Adipocyte (in vitro differentiated cells): ENCODE data around the gene AFF3.

Experiments used
- DNase-seq: peaks from one replicate; pipeline ENCODE4 v3.0.0-alpha.2; 2015; ENCODE audit warnings: low read depth
- H3K27me3 ChIP-seq: replicated peaks from 2 replicates; pipeline ENCODE4 v1.7.0; 2013; ENCODE audit warnings: mild to moderate bottlenecking, low read length, moderate library complexity; ENCODE audit not compliant: control insufficient read depth, insufficient read depth
- H3K36me3 ChIP-seq: 2 replicates; pipeline ENCODE4 v1.7.0; 2013; ENCODE audit warnings: low read length, mild to moderate bottlenecking, moderate library complexity; ENCODE audit not compliant: control insufficient read depth, insufficient read depth, severe bottlenecking
- H3K4me1 ChIP-seq: 2 replicates; pipeline ENCODE4 v1.7.0; 2013; ENCODE audit warnings: mild to moderate bottlenecking, low read length, moderate library complexity; ENCODE audit not compliant: control insufficient read depth, insufficient read depth
- H3K4me3 ChIP-seq: 2 replicates; pipeline ENCODE4 v1.7.0; 2013; ENCODE audit warnings: mild to moderate bottlenecking, low read length, moderate library complexity
- H3K9ac ChIP-seq: 2 replicates; pipeline ENCODE4 v1.7.0; 2013; ENCODE audit warnings: mild to moderate bottlenecking, low read length, moderate library complexity
- H3K9me3 ChIP-seq: 2 replicates; pipeline ENCODE4 v1.7.0; 2013; ENCODE audit warnings: mild to moderate bottlenecking, low read length, moderate library complexity; ENCODE audit not compliant: control insufficient read depth

The AFF3 gene

GRCh38 chr2:99827296-99827999 lies 314.9 kb downstream of the AFF3 start:
- DNase-seq = no peak
- no peak overlapping the region for H3K9ac ChIP-seq
- H3K4me1 ChIP-seq = no peaks in the 10 kb centered on the region
- H3K27me3 ChIP-seq = peaks cover 16% of the 10 kb centered on the region
- H3K36me3 ChIP-seq = no peaks in the 10 kb centered on the region
- no peaks in the 10 kb centered on the region for H3K9me3 ChIP-seq
- no peak overlapping the region for H3K4me3 ChIP-seq

- no peaks in the 10 kb centered on the region for H3K36me3 ChIP-seq
- no peaks in the 10 kb centered on the region for H3K4me1 ChIP-seq
- DNase-seq = no peak
- no peak overlapping the region for H3K9ac ChIP-seq
- H3K27me3 ChIP-seq = peaks cover 12% of the 10 kb centered on the region
- no peak overlapping the region for H3K4me3 ChIP-seq
- no peaks in the 10 kb centered on the region for H3K9me3 ChIP-seq
Observed at GRCh38 chr2:99825630-99826029, 316.8 kb downstream of the AFF3 start.

GRCh38 chr2:99824758-99825157 lies 317.6 kb downstream of the AFF3 start:
- H3K4me1 ChIP-seq = no peaks in the 10 kb centered on the region
- peaks cover 12% of the 10 kb centered on the region for H3K27me3 ChIP-seq
- H3K9ac ChIP-seq = no peak overlapping the region
- no peak for DNase-seq
- H3K4me3 ChIP-seq = no peak overlapping the region
- no peaks in the 10 kb centered on the region for H3K9me3 ChIP-seq
- no peaks in the 10 kb centered on the region for H3K36me3 ChIP-seq

- H3K4me1 ChIP-seq = no peaks in the 10 kb centered on the region
- H3K4me3 ChIP-seq = no peak overlapping the region
- no peaks in the 10 kb centered on the region for H3K9me3 ChIP-seq
- no peak overlapping the region for H3K9ac ChIP-seq
- H3K36me3 ChIP-seq = no peaks in the 10 kb centered on the region
- DNase-seq = no peak
- H3K27me3 ChIP-seq = peaks cover 9% of the 10 kb centered on the region
Observed at GRCh38 chr2:99822474-99823207, 319.7 kb downstream of the AFF3 start.

- Histone ChIP-seq H3K9ac (no peak overlapping the region), H3K27me3 (peaks cover 5% of the 10 kb centered on the region), H3K36me3 (no peaks in the 10 kb centered on the region), H3K4me1 (no peaks in the 10 kb centered on the region), H3K4me3 (no peak overlapping the region), H3K9me3 (no peaks in the 10 kb centered on the region)
- no peak for DNase-seq
Observed at GRCh38 chr2:99821984-99822383, 320.4 kb downstream of the AFF3 start.

- Histone ChIP-seq H3K36me3 (no peaks in the 10 kb centered on the region), H3K4me1 (no peaks in the 10 kb centered on the region), H3K4me3 (no peak overlapping the region), H3K9ac (no peak overlapping the region), H3K9me3 (peaks cover under 1% of the 10 kb centered on the region), H3K27me3 (peaks cover 3% of the 10 kb centered on the region)
- DNase-seq = peak; percentile 57
Observed at GRCh38 chr2:99821572-99821971, 320.8 kb downstream of the AFF3 start.

GRCh38 chr2:99821039-99821438 lies 321.4 kb downstream of the AFF3 start:
- H3K27me3 ChIP-seq = peaks cover 6% of the 10 kb centered on the region
- DNase-seq = no peak
- H3K4me3 ChIP-seq = no peak overlapping the region
- peaks cover 3% of the 10 kb centered on the region for H3K9me3 ChIP-seq
- H3K4me1 ChIP-seq = no peaks in the 10 kb centered on the region
- no peak overlapping the region for H3K9ac ChIP-seq
- no peaks in the 10 kb centered on the region for H3K36me3 ChIP-seq

- Histone ChIP-seq H3K36me3 (no peaks in the 10 kb centered on the region), H3K4me3 (no peak overlapping the region), H3K9me3 (peaks cover 9% of the 10 kb centered on the region), H3K4me1 (no peaks in the 10 kb centered on the region), H3K27me3 (peaks cover 6% of the 10 kb centered on the region), H3K9ac (no peak overlapping the region)
- no peak for DNase-seq
Observed at GRCh38 chr2:99819766-99820165, 322.6 kb downstream of the AFF3 start.

GRCh38 chr2:99818842-99819241 lies 323.5 kb downstream of the AFF3 start:
- Histone ChIP-seq H3K36me3 (no peaks in the 10 kb centered on the region), H3K9me3 (peaks cover 9% of the 10 kb centered on the region), H3K4me1 (no peaks in the 10 kb centered on the region), H3K4me3 (no peak overlapping the region), H3K9ac (no peak overlapping the region), H3K27me3 (peaks cover 6% of the 10 kb centered on the region)
- no peak for DNase-seq

GRCh38 chr2:99816908-99817307 lies 325.5 kb downstream of the AFF3 start:
- H3K4me3 ChIP-seq = no peak overlapping the region
- peaks cover 9% of the 10 kb centered on the region for H3K9me3 ChIP-seq
- no peaks in the 10 kb centered on the region for H3K4me1 ChIP-seq
- H3K36me3 ChIP-seq = no peaks in the 10 kb centered on the region
- peaks cover 8% of the 10 kb centered on the region for H3K27me3 ChIP-seq
- no peak for DNase-seq
- no peak overlapping the region for H3K9ac ChIP-seq

GRCh38 chr2:99812426-99812825 lies 330.0 kb downstream of the AFF3 start:
- no peak overlapping the region for H3K9ac ChIP-seq
- H3K27me3 ChIP-seq = peaks cover 28% of the 10 kb centered on the region
- H3K4me3 ChIP-seq = no peak overlapping the region

More at GRCh38 chr2:99812426-99812825, 330.0 kb downstream of the AFF3 start:
- Histone ChIP-seq H3K4me1 (no peaks in the 10 kb centered on the region), H3K36me3 (no peaks in the 10 kb centered on the region), H3K9me3 (peaks cover 9% of the 10 kb centered on the region)
- DNase-seq = no peak
